Upper lobe of right lung (tissue), 1 donor: ENCODE data around the gene CSNK1G2. TPM values are rescaled to one million over a fixed set of nuclear protein-coding genes. Genes with fewer than 3 reads are reported as not detected.

Experiments used
- ATAC-seq: fragments of 200-7000 bp; cut with Tn5 transposase; one replicate; pipeline ENCODE4 v1.9.1; 2020; ENCODE audit warnings: mild to moderate bottlenecking, moderate library complexity
- DNase-seq: peaks from one replicate; pipeline ENCODE4 v3.0.0-alpha.2; 2020
- H3K27ac ChIP-seq: fragments of 200-600 bp; one replicate; pipeline ENCODE4 v1.8.0; 2022
- H3K27me3 ChIP-seq: fragments of 200-600 bp; one replicate; pipeline ENCODE4 v1.8.0; 2022; ENCODE audit warnings: mild to moderate bottlenecking
- H3K36me3 ChIP-seq: fragments of 200-600 bp; one replicate; pipeline ENCODE4 v1.8.0; 2022
- H3K4me1 ChIP-seq: fragments of 200-600 bp; one replicate; pipeline ENCODE4 v1.8.0; 2022
- H3K4me3 ChIP-seq: fragments of 200-600 bp; one replicate; pipeline ENCODE4 v1.8.0; 2022; ENCODE audit warnings: mild to moderate bottlenecking
- H3K9me3 ChIP-seq: fragments of 200-600 bp; one replicate; pipeline ENCODE4 v1.8.0; 2022
- intact Hi-C: fragments of 100-400 bp; cut with DNase I; formaldehyde crosslinking; loops from one replicate; pipeline ENCODE4 v1.11.0; 2022
- total RNA-seq: library from RNA; stranded (reverse); fragmentation: NEBNext Ultra II Directional; extraction: Animal tissue kit (Norgen Biotek cat#: 25700); gene quantifications from one replicate; pipeline ENCODE4 v1.2.1, GENCODE V29; 2021
- TF ChIP-seq, protein P1 (sequence below): fragments of 200-600 bp; IDR thresholded peaks from one replicate; pipeline ENCODE4 v1.8.0; 2022; ENCODE audit warnings: antibody characterized with exemption
- donor health status: DM: no; HTN: yes; CAD: no; lungs with severe emphysema.

CSNK1G2 gene
- total RNA-seq, 1 donor from 2014 or later, result 60.6 TPM

DNA sequence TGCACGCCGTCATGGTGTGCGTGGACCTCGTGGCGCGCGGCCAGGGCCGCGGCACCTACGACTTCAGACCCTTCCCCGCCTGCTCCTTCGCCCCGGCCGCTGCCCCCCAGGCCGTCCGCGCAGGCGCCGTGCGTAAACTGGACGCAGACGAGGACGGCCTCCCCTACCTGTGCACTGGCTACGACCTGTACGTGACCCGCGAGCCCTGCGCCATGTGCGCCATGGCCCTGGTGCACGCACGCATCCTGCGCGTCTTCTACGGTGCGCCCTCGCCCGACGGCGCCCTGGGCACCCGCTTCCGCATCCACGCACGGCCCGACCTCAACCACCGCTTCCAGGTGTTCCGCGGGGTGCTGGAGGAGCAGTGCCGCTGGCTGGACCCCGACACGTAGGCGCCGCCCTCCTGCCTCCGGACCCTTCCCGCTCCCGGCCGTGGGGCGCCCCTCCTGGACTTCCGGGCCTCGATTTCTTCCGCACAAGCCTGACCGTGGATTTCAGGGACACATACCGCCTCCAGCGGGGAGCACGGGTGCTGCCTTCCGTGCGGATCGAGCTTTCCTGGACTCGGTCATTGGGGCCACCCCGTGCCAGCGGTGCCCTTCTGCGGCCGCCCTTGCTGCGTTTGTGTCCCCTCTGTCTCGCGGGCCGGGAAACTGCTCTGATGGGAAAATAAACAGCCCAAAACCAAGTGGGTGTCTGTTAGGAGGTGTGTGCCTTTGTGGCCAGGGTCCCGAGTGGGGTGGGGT lies 28.0 kb upstream of the CSNK1G2 start:
- TF ChIP-seq, protein P1, sequence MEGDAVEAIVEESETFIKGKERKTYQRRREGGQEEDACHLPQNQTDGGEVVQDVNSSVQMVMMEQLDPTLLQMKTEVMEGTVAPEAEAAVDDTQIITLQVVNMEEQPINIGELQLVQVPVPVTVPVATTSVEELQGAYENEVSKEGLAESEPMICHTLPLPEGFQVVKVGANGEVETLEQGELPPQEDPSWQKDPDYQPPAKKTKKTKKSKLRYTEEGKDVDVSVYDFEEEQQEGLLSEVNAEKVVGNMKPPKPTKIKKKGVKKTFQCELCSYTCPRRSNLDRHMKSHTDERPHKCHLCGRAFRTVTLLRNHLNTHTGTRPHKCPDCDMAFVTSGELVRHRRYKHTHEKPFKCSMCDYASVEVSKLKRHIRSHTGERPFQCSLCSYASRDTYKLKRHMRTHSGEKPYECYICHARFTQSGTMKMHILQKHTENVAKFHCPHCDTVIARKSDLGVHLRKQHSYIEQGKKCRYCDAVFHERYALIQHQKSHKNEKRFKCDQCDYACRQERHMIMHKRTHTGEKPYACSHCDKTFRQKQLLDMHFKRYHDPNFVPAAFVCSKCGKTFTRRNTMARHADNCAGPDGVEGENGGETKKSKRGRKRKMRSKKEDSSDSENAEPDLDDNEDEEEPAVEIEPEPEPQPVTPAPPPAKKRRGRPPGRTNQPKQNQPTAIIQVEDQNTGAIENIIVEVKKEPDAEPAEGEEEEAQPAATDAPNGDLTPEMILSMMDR, result no peak
- intact Hi-C loops, result loop anchor here (10.0 kb wide), 1 partner anchor 162 kb away; no protein-coding TSS in a partner anchor
- ATAC-seq (no peak), DNase-seq (no peak)
- Histone ChIP-seq H3K4me1 (peaks cover 18% of the 10 kb centered on the region), H3K27ac (no peak overlapping the region), H3K36me3 (peaks cover 17% of the 10 kb centered on the region), H3K9me3 (no peaks in the 10 kb centered on the region), H3K27me3 (no peaks in the 10 kb centered on the region), H3K4me3 (no peak overlapping the region)

DNA sequence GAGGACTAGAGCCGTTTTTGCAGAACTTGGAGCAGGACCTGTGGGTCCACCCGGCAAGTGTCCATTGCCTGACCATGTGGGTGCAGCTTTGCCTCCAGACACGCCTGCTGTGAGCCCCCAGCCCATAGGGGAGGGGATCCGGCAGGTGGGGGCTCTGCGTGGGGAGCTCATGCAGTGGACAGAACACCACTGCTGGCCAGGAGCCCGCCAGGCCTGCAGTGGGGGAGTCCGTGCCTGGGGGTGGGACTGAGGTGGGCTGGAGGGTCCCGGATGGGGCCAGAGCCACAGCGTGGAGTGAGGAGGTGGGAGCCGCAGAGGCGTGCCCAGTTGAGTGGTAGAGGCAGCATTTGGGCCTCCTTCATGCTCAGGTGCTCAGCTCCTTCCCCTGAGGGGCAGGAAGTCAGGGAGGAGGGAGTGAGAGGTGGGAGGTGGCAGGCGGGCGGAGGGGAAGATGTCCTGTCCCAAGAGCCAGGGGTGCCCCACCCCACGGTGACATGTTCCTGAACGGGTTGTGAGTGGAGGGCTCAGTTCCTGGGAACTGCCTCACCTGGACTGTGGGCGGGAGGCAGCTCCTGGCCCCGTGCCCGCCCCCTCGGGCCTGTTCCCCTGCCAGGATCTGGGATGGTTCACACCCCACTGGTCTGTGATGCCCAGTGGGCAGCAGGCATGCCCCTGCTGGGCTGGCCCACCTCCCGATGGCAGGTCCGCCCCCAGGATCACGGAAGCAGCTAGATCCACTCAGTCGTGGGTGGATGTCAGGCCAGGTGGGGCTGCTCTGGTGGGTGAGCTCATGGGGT lies 27.0 kb upstream of the CSNK1G2 start:
- no peaks in the 10 kb centered on the region for H3K9me3 ChIP-seq
- intact Hi-C loops, result loop anchor here (10.0 kb wide), 1 partner anchor 161 kb away; no protein-coding TSS in a partner anchor
- no peak overlapping the region for H3K27ac ChIP-seq
- peaks cover 28% of the 10 kb centered on the region for H3K36me3 ChIP-seq
- ATAC-seq (no peak), DNase-seq (no peak)
- H3K27me3 ChIP-seq, result no peaks in the 10 kb centered on the region
- TF ChIP-seq, protein P1, result no peak
- peaks cover 14% of the 10 kb centered on the region for H3K4me1 ChIP-seq
- H3K4me3 ChIP-seq, result no peak overlapping the region

DNA sequence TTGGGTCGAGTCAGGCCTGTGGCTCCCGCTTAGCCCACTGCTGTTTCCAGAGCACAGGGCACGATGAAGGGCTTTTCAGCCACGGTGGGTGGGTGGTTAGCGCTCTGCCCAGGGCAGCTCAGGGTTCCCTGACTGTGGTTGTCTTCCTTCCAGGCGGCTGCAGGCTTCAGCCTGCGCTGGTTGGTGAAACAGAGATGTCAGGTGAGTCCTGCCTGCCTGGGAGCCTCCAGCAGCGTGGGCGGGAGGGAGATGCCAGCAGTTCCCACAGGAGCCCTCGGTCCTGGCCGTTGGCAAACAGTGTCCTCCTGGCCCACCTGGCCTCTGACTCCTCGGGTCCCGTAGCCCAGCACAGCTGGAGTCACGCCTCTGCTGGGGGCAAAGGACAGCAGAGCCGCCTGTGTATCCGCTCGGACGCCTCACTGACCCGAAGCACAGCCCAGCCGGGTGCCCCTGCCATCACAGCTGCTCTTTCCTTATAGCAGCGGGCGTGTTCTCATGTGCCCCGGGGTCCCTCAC lies 26.1 kb upstream of the CSNK1G2 start:
- TF ChIP-seq, protein P1, result no peak
- Histone ChIP-seq H3K4me1 (peaks cover 5% of the 10 kb centered on the region), H3K36me3 (peaks cover 37% of the 10 kb centered on the region), H3K4me3 (no peak overlapping the region), H3K9me3 (no peaks in the 10 kb centered on the region), H3K27me3 (no peaks in the 10 kb centered on the region), H3K27ac (no peak overlapping the region)
- DNase-seq, result no peak
- ATAC-seq, result no peak
- intact Hi-C loops, result loop anchor here (10.0 kb wide), 1 partner anchor 160 kb away; no protein-coding TSS in a partner anchor

DNA sequence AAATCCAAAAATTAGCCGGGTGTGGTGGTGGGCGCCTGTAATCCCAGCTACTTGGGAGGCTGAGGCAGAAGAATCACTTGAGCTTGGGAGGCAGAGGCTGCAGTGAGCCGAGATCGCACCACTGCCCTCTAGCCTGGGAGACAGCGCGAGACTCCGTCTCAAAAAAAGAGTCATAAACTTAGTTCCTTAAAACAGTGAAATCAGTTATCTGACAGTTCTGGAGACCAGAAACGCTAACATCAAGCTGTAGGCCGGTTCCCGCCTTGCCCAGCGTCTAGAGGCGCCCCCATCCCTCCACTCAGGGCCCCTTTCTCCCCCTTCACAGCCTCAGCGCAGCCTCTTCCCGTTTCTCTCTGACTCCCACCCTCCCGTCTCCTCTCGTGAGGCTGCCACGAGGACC lies 23.8 kb upstream of the CSNK1G2 start:
- peaks cover 51% of the 10 kb centered on the region for H3K36me3 ChIP-seq
- H3K27me3 ChIP-seq, result no peaks in the 10 kb centered on the region
- TF ChIP-seq, protein P1, result no peak
- no peaks in the 10 kb centered on the region for H3K9me3 ChIP-seq
- H3K27ac ChIP-seq, result no peak overlapping the region
- DNase-seq (no peak), ATAC-seq (no peak)
- no peaks in the 10 kb centered on the region for H3K4me1 ChIP-seq
- no peak overlapping the region for H3K4me3 ChIP-seq
- intact Hi-C loops, result loop anchor here (10.0 kb wide), 1 partner anchor 158 kb away; no protein-coding TSS in a partner anchor

DNA sequence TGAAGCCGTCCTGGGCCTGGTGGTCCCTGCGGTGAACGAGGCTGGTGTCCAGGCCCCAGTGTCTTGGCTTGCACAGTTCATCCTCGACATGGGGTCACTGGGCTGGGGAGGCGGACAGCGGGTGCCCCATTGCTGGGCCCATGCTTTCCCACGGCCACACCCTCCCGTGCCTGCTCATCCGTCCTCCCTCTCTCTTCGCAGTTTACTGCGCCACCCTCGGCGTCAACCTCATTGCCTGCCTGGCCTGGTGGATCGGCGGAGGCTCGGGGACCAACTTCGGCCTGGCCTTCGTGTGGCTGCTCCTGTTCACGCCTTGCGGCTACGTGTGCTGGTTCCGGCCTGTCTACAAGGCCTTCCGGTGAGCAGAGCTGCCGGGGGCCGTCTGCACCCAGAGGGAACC lies 23.0 kb upstream of the CSNK1G2 start:
- Histone ChIP-seq H3K4me1 (no peaks in the 10 kb centered on the region), H3K36me3 (peaks cover 48% of the 10 kb centered on the region), H3K27me3 (no peaks in the 10 kb centered on the region), H3K4me3 (no peak overlapping the region), H3K27ac (no peak overlapping the region), H3K9me3 (no peaks in the 10 kb centered on the region)
- DNase-seq, result no peak
- no peak for ATAC-seq
- intact Hi-C loops, result loop anchor here (10.0 kb wide), 1 partner anchor 157 kb away; no protein-coding TSS in a partner anchor
- TF ChIP-seq, protein P1, result no peak
